A549 treated with GW870086 at 1 μM for 4 hours (cell line): ENCODE measurements around the gene CFHR5. TPM values are rescaled to one million over a fixed set of nuclear protein-coding genes. Genes with fewer than 3 reads are reported as not detected.

Experiments
- total RNA-seq: library from RNA; stranded (reverse); fragments of 200-300 nt; extraction: Qiagen RNA extraction; gene quantifications from 5 replicates; pipeline ENCODE4 v1.2.3, GENCODE V29; 2022; ENCODE audit warnings: low read depth

Gene CFHR5
- not detected in 5 replicates for total RNA-seq

GRCh38 chr1:196977278-196977677 lies at the start of gene CFHR5:
Gene CFHR5, plus strand, starts transcription at chr1:196977556. Its CDS starts 109 bp downstream, at chr1:196977665.

GRCh38 chr1:196943568-196943967 lies 33.8 kb upstream of the CFHR5 start, which contains the start of gene CFHR2:
Gene CFHR2, plus strand, starts transcription at chr1:196943738. Its CDS starts 143 bp downstream, at chr1:196943881.

Other genes starting within 250 kb of the CFHR5 start
- gene CFHR3, start 202.7 kb upstream of the CFHR5 start, total RNA-seq, result 0.08 to 0.20 TPM (median 0.15 TPM) in 4 of 5 replicates, not detected in the other
- gene CFHR1, start 157.8 kb upstream of the CFHR5 start, total RNA-seq, result 0.19 to 0.23 TPM in 2 of 5 replicates, not detected in the others
- gene CFHR4, start 89.5 kb upstream of the CFHR5 start, total RNA-seq, result not detected in 5 replicates
- not detected in 5 replicates for gene CFHR2, start 33.8 kb upstream of the CFHR5 start, total RNA-seq
- gene F13B, start 89.7 kb downstream of the CFHR5 start, total RNA-seq, result 0.06 to 0.09 TPM (median 0.08 TPM) in 3 of 5 replicates, not detected in the others
- gene ASPM, start 169.1 kb downstream of the CFHR5 start, total RNA-seq, result 17.1 to 25.9 TPM (median 22.1 TPM) in 5 replicates
- gene ZBTB41, start 223.7 kb downstream of the CFHR5 start, total RNA-seq, result 1.5 to 3.9 TPM (median 3.4 TPM) in 5 replicates